NB4 (cell line): ENCODE measurements around the gene CD209.

Experiments
- POLR2A ChIP-seq: IDR thresholded peaks from 2 replicates; pipeline ENCODE4 v1.6.1; 2011; ENCODE audit warnings: mild to moderate bottlenecking; ENCODE audit not compliant: insufficient read length; ENCODE audit errors: extremely low read depth
- TF ChIP-seq, protein P1 (sequence below): IDR thresholded peaks from one replicate; pipeline ENCODE4 v1.5.1; 2012; ENCODE audit warnings: low read depth, low read length

DNA sequence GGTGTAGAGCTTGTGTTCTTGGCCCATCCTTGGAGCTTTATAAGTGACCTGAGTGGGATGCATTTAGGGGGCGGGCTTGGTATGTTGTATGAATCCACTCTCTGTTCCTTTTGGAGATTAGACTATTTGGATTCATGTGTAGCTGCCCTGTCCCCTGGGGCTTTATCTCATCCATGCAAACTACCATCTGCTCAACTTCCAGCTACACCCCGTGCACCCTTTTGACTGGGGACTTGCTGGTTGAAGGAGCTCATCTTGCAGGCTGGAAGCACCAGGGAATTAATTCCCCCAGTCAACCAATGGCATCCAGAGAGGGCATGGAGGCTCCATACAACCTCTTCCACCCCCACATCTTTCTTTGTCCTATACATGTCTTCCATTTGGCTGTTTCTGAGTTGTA lies 21.8 kb upstream of the CD209 start:
- TF ChIP-seq, protein P1, sequence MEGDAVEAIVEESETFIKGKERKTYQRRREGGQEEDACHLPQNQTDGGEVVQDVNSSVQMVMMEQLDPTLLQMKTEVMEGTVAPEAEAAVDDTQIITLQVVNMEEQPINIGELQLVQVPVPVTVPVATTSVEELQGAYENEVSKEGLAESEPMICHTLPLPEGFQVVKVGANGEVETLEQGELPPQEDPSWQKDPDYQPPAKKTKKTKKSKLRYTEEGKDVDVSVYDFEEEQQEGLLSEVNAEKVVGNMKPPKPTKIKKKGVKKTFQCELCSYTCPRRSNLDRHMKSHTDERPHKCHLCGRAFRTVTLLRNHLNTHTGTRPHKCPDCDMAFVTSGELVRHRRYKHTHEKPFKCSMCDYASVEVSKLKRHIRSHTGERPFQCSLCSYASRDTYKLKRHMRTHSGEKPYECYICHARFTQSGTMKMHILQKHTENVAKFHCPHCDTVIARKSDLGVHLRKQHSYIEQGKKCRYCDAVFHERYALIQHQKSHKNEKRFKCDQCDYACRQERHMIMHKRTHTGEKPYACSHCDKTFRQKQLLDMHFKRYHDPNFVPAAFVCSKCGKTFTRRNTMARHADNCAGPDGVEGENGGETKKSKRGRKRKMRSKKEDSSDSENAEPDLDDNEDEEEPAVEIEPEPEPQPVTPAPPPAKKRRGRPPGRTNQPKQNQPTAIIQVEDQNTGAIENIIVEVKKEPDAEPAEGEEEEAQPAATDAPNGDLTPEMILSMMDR: no peak
- no peak for TF ChIP-seq POLR2A
